ENCODE measurements around the gene MTARC1. TPM values are rescaled to one million over a fixed set of nuclear protein-coding genes. Genes with fewer than 3 reads are reported as not detected.

Gene MTARC1
- total RNA-seq, 2 donors from 2014 or later = 5.2 to 71.5 TPM

GRCh38 chr1:220769205-220769604, 17.5 kb upstream of the MTARC1 start:
- Histone ChIP-seq H3K4me3 (no peak overlapping the region), H3K27ac (no peak overlapping the region), H3K9me3 (no peaks in the 10 kb centered on the region), H3K36me3 (replicated peaks in 1 of 2; ENCODE audit: insufficient read depth in 1 of 2, low read depth in 2 of 2) (peaks cover 0 to 2% of the 10 kb centered on the region in 2 donors), H3K27me3 (no peaks in the 10 kb centered on the region), H3K4me1 (peaks cover 19% of the 10 kb centered on the region)
- no peak for TF ChIP-seq CTCF (IDR thresholded peaks at IDR 0.05)
- TF ChIP-seq POLR2A (IDR thresholded peaks at IDR 0.05) = no peak
- ATAC-seq (no peak), DNase-seq (no peak)
- 96 to 98% methylated on average over 12 to 13 of the region's 13 CpGs for WGBS, 2 donors
- intact Hi-C loops (cut with DNase I) = no loop called here

GRCh38 chr1:220770245-220770913, 16.3 kb upstream of the MTARC1 start:
- DNase-seq = no peak
- no peak for ATAC-seq
- Histone ChIP-seq H3K4me1 (peaks cover 19% of the 10 kb centered on the region), H3K9me3 (no peaks in the 10 kb centered on the region), H3K36me3 (replicated peaks in 1 of 2; ENCODE audit: insufficient read depth in 1 of 2, low read depth in 2 of 2) (peaks cover 0 to 2% of the 10 kb centered on the region in 2 donors), H3K27ac (no peak overlapping the region), H3K4me3 (no peak overlapping the region), H3K27me3 (no peaks in the 10 kb centered on the region)
- intact Hi-C loops (cut with DNase I) = no loop called here
- 88 to 95% methylated on average over 13 to 15 of the region's 15 CpGs for WGBS, 2 donors
- TF ChIP-seq POLR2A (IDR thresholded peaks at IDR 0.05) (no peak), CTCF (IDR thresholded peaks at IDR 0.05) (no peak)

- no peak overlapping the region for H3K4me3 ChIP-seq
- H3K27me3 ChIP-seq = no peaks in the 10 kb centered on the region
- H3K4me1 ChIP-seq = peaks cover 10% of the 10 kb centered on the region
- DNase-seq (no peak), ATAC-seq (no peak)
- H3K36me3 ChIP-seq (replicated peaks in 1 of 2; ENCODE audit: insufficient read depth in 1 of 2, low read depth in 2 of 2) = peaks cover 0 to 2% of the 10 kb centered on the region in 2 donors
- intact Hi-C loops (cut with DNase I) = no loop called here
- no peak overlapping the region for H3K27ac ChIP-seq
- no peaks in the 10 kb centered on the region for H3K9me3 ChIP-seq
- no peak for TF ChIP-seq CTCF (IDR thresholded peaks at IDR 0.05)
- no peak for TF ChIP-seq POLR2A (IDR thresholded peaks at IDR 0.05)
- WGBS, 2 donors = 82 to 84% methylated on average over 4 of the region's 4 CpGs
Observed at GRCh38 chr1:220772846-220773245, 13.9 kb upstream of the MTARC1 start.

GRCh38 chr1:220775240-220775853, 11.4 kb upstream of the MTARC1 start:
- H3K9me3 ChIP-seq = no peaks in the 10 kb centered on the region
- H3K27ac ChIP-seq = no peak overlapping the region
- TF ChIP-seq CTCF (IDR thresholded peaks at IDR 0.05) = peak; percentile 58 to 93 (median 70)
- TF ChIP-seq POLR2A (IDR thresholded peaks at IDR 0.05) = no peak
- WGBS, 2 donors = 12 to 18% methylated on average over 8 of the region's 8 CpGs
- H3K27me3 ChIP-seq = no peaks in the 10 kb centered on the region
- no peaks in the 10 kb centered on the region for H3K4me1 ChIP-seq
- DNase-seq (peak; percentile 35 to 62 (median 41)), ATAC-seq (no peak)
- H3K36me3 ChIP-seq (replicated peaks in 1 of 2; ENCODE audit: insufficient read depth in 1 of 2, low read depth in 2 of 2) = peaks cover 0 to 2% of the 10 kb centered on the region in 2 donors
- intact Hi-C loops (cut with DNase I) = loop anchor here (5.0 kb wide), 1 partner anchor 93 kb away; no protein-coding TSS in a partner anchor
- no peak overlapping the region for H3K4me3 ChIP-seq
